ENCODE results near the gene CPNE5. TPM values are rescaled to one million over a fixed set of nuclear protein-coding genes. Genes with fewer than 3 reads are reported as not detected.
A peak's percentile ranks its signal among the peaks of the same experiment; 100 is the strongest.

CPNE5 gene
- total RNA-seq, 1 experiment from 2014 or later, result 0.59 TPM

- no peaks in the 10 kb centered on the region for H3K27me3 ChIP-seq
- no peaks in the 10 kb centered on the region for H3K36me3 ChIP-seq
- DNase-seq, result no peak
- H3K9me3 ChIP-seq, result no peaks in the 10 kb centered on the region
- no peak overlapping the region for H3K4me3 ChIP-seq
Measured at GRCh38 chr6:36844232-36845170, 5.3 kb upstream of the CPNE5 start.

- peak; percentile 38 for DNase-seq
- no peak overlapping the region for H3K4me3 ChIP-seq
- H3K9me3 ChIP-seq, result no peaks in the 10 kb centered on the region
- H3K36me3 ChIP-seq, result no peaks in the 10 kb centered on the region
- H3K27me3 ChIP-seq, result 0 out of 2 replicates have a peak, but pooled peaks cover 2% of the 10 kb centered on the region
Measured at GRCh38 chr6:36843170-36843569, 3.9 kb upstream of the CPNE5 start.

- no peaks in the 10 kb centered on the region for H3K36me3 ChIP-seq
- DNase-seq, result no peak
- no peaks in the 10 kb centered on the region for H3K9me3 ChIP-seq
- H3K27me3 ChIP-seq, result 0 out of 2 replicates have a peak, but pooled peaks cover 2% of the 10 kb centered on the region
- no peak overlapping the region for H3K4me3 ChIP-seq
Measured at GRCh38 chr6:36841756-36842155, 2.5 kb upstream of the CPNE5 start.

- Histone ChIP-seq H3K36me3 (no peaks in the 10 kb centered on the region), H3K27me3 (0 out of 2 replicates have a peak, but pooled peaks cover 2% of the 10 kb centered on the region), H3K4me3 (peak overlapping the region; percentile 36), H3K9me3 (no peaks in the 10 kb centered on the region)
- no peak for DNase-seq
Measured at GRCh38 chr6:36840432-36841403, 1.5 kb upstream of the CPNE5 start.

GRCh38 chr6:36839749-36840431, 646 bp upstream of the CPNE5 start:
- Histone ChIP-seq H3K9me3 (no peaks in the 10 kb centered on the region), H3K27me3 (0 out of 2 replicates have a peak, but pooled peaks cover 2% of the 10 kb centered on the region), H3K4me3 (peak overlapping the region; percentile 36), H3K36me3 (no peaks in the 10 kb centered on the region)
- peak; percentile 48 for DNase-seq

- Histone ChIP-seq H3K4me3 (no peak overlapping the region), H3K36me3 (no peaks in the 10 kb centered on the region), H3K9me3 (no peaks in the 10 kb centered on the region), H3K27me3 (0 out of 2 replicates have a peak, but pooled peaks cover 2% of the 10 kb centered on the region)
- DNase-seq, result no peak
Measured at GRCh38 chr6:36837686-36838085, 1.6 kb downstream of the CPNE5 start.

- H3K27me3 ChIP-seq, result 0 out of 2 replicates have a peak, but pooled peaks cover 2% of the 10 kb centered on the region
- no peak overlapping the region for H3K4me3 ChIP-seq
Measured at GRCh38 chr6:36837022-36837339, 2.3 kb downstream of the CPNE5 start.

GRCh38 chr6:36836111-36837021, 2.9 kb downstream of the CPNE5 start:
- Histone ChIP-seq H3K9me3 (no peaks in the 10 kb centered on the region), H3K4me3 (no peak overlapping the region), H3K36me3 (no peaks in the 10 kb centered on the region), H3K27me3 (0 out of 2 replicates have a peak, but pooled peaks cover 2% of the 10 kb centered on the region)
- no peak for DNase-seq

More at GRCh38 chr6:36837022-36837339, 2.3 kb downstream of the CPNE5 start:
- Histone ChIP-seq H3K36me3 (no peaks in the 10 kb centered on the region), H3K9me3 (no peaks in the 10 kb centered on the region)
- DNase-seq, result no peak

- Histone ChIP-seq H3K9me3 (no peaks in the 10 kb centered on the region), H3K27me3 (0 out of 2 replicates have a peak, but pooled peaks cover 2% of the 10 kb centered on the region), H3K4me3 (no peak overlapping the region), H3K36me3 (no peaks in the 10 kb centered on the region)
- no peak for DNase-seq
Measured at GRCh38 chr6:36834576-36835341, 4.5 kb downstream of the CPNE5 start.

- Histone ChIP-seq H3K36me3 (no peaks in the 10 kb centered on the region), H3K27me3 (no peaks in the 10 kb centered on the region), H3K9me3 (no peaks in the 10 kb centered on the region), H3K4me3 (no peak overlapping the region)
- no peak for DNase-seq
Measured at GRCh38 chr6:36833182-36833789, 6.0 kb downstream of the CPNE5 start.

- Histone ChIP-seq H3K27me3 (no peaks in the 10 kb centered on the region), H3K36me3 (no peaks in the 10 kb centered on the region), H3K4me3 (no peak overlapping the region), H3K9me3 (no peaks in the 10 kb centered on the region)
- no peak for DNase-seq
Measured at GRCh38 chr6:36832313-36832712, 6.9 kb downstream of the CPNE5 start.

GRCh38 chr6:36830577-36830976, 8.7 kb downstream of the CPNE5 start:
- DNase-seq, result no peak
- Histone ChIP-seq H3K9me3 (no peaks in the 10 kb centered on the region), H3K4me3 (no peak overlapping the region), H3K36me3 (no peaks in the 10 kb centered on the region), H3K27me3 (no peaks in the 10 kb centered on the region)

- no peaks in the 10 kb centered on the region for H3K9me3 ChIP-seq
- H3K4me3 ChIP-seq, result no peak overlapping the region
- no peaks in the 10 kb centered on the region for H3K36me3 ChIP-seq
- peak; percentile 75 for DNase-seq
- H3K27me3 ChIP-seq, result no peaks in the 10 kb centered on the region
Measured at GRCh38 chr6:36829919-36830544, 9.2 kb downstream of the CPNE5 start.
